Mucosa of descending colon (tissue), 3 donors: ENCODE results near the gene CARD19. TPM values are rescaled to one million over a fixed set of nuclear protein-coding genes. Genes with fewer than 3 reads are reported as not detected.

Source experiments
- ATAC-seq: fragments of 200-7000 bp; cut with Tn5 transposase; one replicate; pipeline ENCODE4 v1.9.1; 2020; ENCODE audit warnings: mild to moderate bottlenecking, moderate library complexity
- DNase-seq, 3 donors: peaks; one replicate each; pipeline ENCODE4 v3.0.0-alpha.2; 2020
- H3K36me3 ChIP-seq: fragments of 200-600 bp; one replicate; pipeline ENCODE4 v1.8.0; 2021; ENCODE audit warnings: low read depth, mild to moderate bottlenecking
- H3K4me1 ChIP-seq: fragments of 200-600 bp; one replicate; pipeline ENCODE4 v1.8.0; 2021; ENCODE audit warnings: low read depth, mild to moderate bottlenecking
- H3K4me3 ChIP-seq: fragments of 200-600 bp; one replicate; pipeline ENCODE4 v1.8.0; 2021; ENCODE audit warnings: mild to moderate bottlenecking
- H3K9me3 ChIP-seq: fragments of 200-600 bp; one replicate; pipeline ENCODE4 v1.8.0; 2021; ENCODE audit warnings: mild to moderate bottlenecking
- CTCF ChIP-seq: fragments of 200-600 bp; IDR thresholded peaks from one replicate; pipeline ENCODE4 v1.8.0; 2022; ENCODE audit warnings: antibody characterized with exemption, mild to moderate bottlenecking
- intact Hi-C, 2 donors: fragments of 100-400 bp; cut with DNase I in 1 of 2; cut with micrococcal nuclease in 1 of 2; formaldehyde crosslinking; loops; one replicate each; pipeline versions ENCODE4 v1.11.0 to v1.11.1; 2022; cut with DNase I, micrococcal nuclease
- total RNA-seq, 3 donors: library from RNA; stranded (reverse); fragmentation: NEBNext Ultra II Directional in 2 of 3; extraction: Animal tissue kit (Norgen Biotek cat#: 25700) in 2 of 3; gene quantifications; one replicate each; pipeline versions ENCODE4 v1.2.1 to v1.2.4, GENCODE V29; 2021 to 2023
- donor health status: DM: no; HTN: no; CAD: no; lungs with moderate emphysema.
- donor health status: DM: no; HTN: no; CAD: no.
- donor health status: DM: no; HTN: yes; CAD: no.

The CARD19 gene
- total RNA-seq, 3 donors from 2014 or later, result 39.1 to 47.8 (median 44.2) TPM

- intact Hi-C loops, result loop anchor here (2.0 to 10.0 kb wide), 2 partner anchors 33 to 143 kb away; no protein-coding TSS in a partner anchor
These were observed 66.0 kb downstream of the CARD19 start for GRCh38 chr9:93161786-93162562.

More at GRCh38 chr9:93161786-93162562, 66.0 kb downstream of the CARD19 start:
- DNase-seq (no peak), ATAC-seq (no peak)
- no peaks in the 10 kb centered on the region for H3K4me1 ChIP-seq
- no peak for TF ChIP-seq CTCF
- H3K36me3 ChIP-seq, result no peaks in the 10 kb centered on the region
- no peak overlapping the region for H3K4me3 ChIP-seq
- no peaks in the 10 kb centered on the region for H3K9me3 ChIP-seq

Other genes starting within 250 kb of the CARD19 start
- 10 to 100 TPM in 1 of 3 donors, 1 to 10 TPM in 2; 5.0 to 10.9 (median 7.5) TPM for gene ZNF484, start 218.2 kb upstream of the CARD19 start, total RNA-seq
- gene FGD3, start 148.7 kb upstream of the CARD19 start, total RNA-seq, result 1 to 10 TPM; 3.3 to 5.4 (median 5.3) TPM
- 1 to 10 TPM; 1.2 to 2.5 (median 1.8) TPM for gene SUSD3, start 37.5 kb upstream of the CARD19 start, total RNA-seq
- gene NINJ1, start 38.0 kb downstream of the CARD19 start, total RNA-seq, result 10 to 100 TPM; 19.5 to 68.9 (median 23.2) TPM
- 100 to 1,000 TPM; 175 to 276 (median 201) TPM for gene WNK2, start 87.9 kb downstream of the CARD19 start, total RNA-seq